ENCODE data around the gene SLC35G2.
"Not testable (repeated sequence)": the region's sequence is repeated elsewhere in the genome, so short reads cannot be mapped to it uniquely, and the experiment has no call there.

SLC35G2 gene

GRCh38 chr3:136891934-136892855, 73.3 kb downstream of the SLC35G2 start:
- DNase-seq = no peak

DNA sequence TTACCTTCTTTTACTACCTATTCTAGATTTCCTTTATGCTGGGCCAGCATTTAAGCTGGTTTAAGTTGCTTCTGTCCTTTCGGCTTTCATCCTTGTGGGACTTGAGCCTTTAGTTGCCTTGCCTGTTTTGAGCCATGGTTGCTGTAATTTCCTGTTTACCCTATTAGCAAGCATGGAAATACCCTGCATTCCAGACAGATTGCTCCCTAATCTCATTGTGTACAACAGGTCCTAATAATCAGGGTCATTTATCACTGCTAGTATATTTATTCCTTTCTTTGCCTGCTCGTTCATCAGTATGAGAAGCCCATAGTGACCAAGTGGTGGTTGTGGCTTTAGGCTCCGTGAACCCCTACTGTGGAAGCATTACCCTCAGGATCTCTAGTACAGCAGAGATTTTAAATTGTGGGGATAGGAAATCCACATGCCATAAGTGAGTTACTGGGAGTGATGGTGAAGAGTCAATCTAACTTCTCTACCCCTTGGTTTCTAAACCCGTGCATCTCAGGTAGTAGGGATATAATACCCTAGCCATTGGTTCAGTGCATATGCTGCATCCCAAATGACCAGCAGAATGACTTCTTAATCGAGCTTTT, 75.0 kb downstream of the SLC35G2 start:
- DNase-seq = peak; percentile 6

DNA sequence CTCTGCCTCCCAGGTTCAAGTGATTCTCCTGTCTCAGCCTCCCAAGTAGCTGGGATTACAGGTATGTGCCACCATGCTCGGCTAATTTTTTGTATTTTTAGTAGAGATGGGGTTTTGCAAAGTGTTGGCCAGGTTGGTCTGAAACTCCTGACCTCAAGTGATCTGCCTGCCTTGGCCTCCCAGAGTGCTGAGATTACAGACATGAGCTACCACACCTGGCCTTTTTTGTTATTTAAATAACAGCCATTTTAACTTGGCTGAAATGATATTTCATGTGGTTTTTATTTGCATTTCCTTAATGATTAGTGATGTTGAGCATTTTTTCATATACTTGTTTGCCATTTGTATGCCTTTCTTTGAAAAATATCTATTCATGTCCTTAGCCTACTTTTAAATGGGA, 78.2 kb downstream of the SLC35G2 start:
- DNase-seq = not testable (repeated sequence)

GRCh38 chr3:136898549-136898948, 79.6 kb downstream of the SLC35G2 start:
- no peak for DNase-seq

DNA sequence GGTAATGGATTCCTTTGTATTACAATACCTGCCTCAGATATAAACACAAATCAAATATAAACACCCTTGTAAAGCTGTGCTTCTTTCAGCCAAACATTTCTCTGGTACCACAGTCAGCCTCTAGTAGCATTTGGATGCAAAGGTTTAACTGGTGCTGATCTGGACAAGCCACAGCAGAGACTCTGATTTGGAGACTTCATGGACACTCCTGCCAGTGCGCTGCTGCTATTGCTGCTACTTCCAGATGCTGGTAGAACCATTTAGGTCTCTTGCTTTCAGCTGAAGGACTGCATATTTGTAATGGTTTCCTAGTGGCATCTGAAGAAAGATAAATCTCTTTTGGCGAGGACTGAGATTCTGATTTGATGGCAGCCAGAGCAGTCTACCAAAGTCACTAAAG, 80.0 kb downstream of the SLC35G2 start:
- DNase-seq = no peak

- DNase-seq = no peak
Observed at GRCh38 chr3:136899622-136900158, 80.8 kb downstream of the SLC35G2 start.

DNA sequence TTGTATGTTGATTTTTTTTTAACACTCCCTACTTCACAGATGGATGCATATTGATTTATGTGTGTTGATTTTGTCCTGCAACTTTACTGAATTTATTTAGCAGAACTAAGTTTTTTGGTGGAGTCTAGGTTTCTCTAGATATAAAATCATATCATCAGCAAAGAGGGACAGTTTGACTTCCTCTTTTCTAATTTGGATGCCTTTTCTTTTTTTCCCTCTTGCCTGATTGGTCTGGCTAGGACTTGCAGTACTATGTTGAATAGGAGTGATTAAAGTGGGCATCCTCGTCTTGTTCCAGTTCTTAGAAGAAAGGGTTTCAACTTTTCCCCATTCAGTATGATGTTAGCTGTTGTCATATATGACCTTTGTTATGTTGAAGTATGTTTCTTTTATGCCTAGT, 81.8 kb downstream of the SLC35G2 start:
- not testable (repeated sequence) for DNase-seq

DNA sequence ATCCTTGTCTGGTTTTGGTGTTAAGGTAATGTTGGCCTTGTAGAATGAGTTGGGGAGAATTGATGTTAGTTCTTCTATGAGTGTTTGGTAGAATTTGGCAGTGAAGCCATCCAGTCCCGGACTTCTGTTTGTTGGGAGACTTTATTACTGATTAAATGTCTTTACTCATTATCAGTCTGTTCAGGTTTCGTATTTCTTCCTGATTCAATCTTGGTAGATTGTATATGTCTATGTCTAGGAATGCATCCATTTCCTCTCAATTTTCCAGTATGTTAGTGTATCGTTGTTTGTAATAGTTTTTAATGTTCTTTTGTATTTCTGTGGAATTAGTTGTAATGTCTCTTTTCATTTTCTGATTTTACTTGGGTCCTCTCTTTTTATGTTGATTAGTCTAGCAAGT, 82.5 kb downstream of the SLC35G2 start:
- no peak for DNase-seq

DNA sequence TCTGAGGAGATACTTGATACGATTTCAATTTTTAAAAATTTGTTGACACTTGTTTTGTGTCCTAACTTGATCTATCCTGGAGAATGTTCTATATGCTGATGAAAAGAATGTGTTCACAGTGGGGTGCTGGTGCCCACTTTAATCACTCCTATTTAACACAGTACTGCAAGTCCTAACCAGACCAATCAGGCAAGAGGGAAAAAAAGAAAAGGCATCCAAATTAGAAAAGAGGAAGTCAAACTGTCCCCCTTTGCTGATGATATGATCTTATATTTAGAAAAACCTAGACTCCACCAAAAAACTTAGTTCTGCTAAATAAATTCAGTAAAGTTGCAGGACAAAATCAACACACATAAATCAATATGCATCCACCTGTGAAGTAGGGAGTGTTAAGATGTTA, 83.6 kb downstream of the SLC35G2 start:
- DNase-seq = not testable (repeated sequence)

DNA sequence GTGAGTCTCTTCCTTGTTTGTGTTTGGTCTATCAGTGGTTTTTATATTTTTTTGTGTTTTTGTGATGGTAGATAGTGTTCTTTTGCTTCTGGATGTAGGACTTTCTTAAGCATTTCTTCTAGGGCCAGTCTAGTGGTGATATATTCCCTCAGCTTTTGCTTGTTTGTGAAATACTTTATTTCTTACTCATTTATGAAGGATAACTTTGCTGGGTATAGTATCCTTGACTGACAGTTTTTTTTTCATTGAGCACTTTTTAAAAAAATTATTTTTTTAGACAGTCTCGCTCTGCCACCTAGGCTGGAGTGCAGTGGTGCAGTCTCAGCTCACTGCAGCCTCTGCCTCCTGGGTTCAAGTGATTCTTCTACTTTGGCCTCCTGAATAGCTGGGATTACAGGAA, 85.0 kb downstream of the SLC35G2 start:
- no peak for DNase-seq

GRCh38 chr3:136904746-136905145, 85.8 kb downstream of the SLC35G2 start:
- no peak for DNase-seq
